K562 (cell line): ENCODE measurements around the gene EBI3. TPM values are rescaled to one million over a fixed set of nuclear protein-coding genes. Genes with fewer than 3 reads are reported as not detected.
"Not testable (repeated sequence)": the region's sequence is repeated elsewhere in the genome, so short reads cannot be mapped to it uniquely, and the experiment has no call there.

Source experiments
- ATAC-seq: fragments of 200-7000 bp; cut with Tn5 transposase; 3 replicates; pipeline ENCODE4 v1.9.1; 2020; ENCODE audit warnings: moderate library complexity
- BruUV-seq: library from RNA; stranded (reverse); fragments of 400-500 nt; replicated peaks from 2 replicates; lab custom pipeline; 2021; lab: Mats Ljungman, UMichigan
- CTCF ChIA-PET: fragments of 300-600 bp; formaldehyde crosslinking; extraction: SDS; loops from one replicate; lab custom pipeline; 2021; ENCODE audit warnings: low intra/inter-chr PET ratio; lab: Yijun Ruan, JAX
- POLR2A ChIA-PET: fragments of 300-600, 350-650 bp; sonication (Branson Sonifier 250); formaldehyde crosslinking; extraction: SDS; loops from one replicate; lab custom pipeline; 2021; ENCODE audit warnings: antibody characterized with exemption, inconsistent platforms; lab: Yijun Ruan, JAX
- DNase-seq, 4 experiments: peaks; one replicate each; pipeline versions ENCODE4 v3.0.0 to v3.0.0-alpha.2; 2011 to 2018; ENCODE audit warnings: low spot score in 3 of 4, mixed read lengths in 3 of 4; ENCODE audit errors: extremely low read depth in 1 of 4
- FAIRE-seq: peaks from 2 replicates; lab custom pipeline; 2011; peaks lifted over from hg19 to GRCh38; lab: Jason Lieb, UNC
- H2AFZ ChIP-seq: 2 replicates; pipeline ENCODE4 v1.6.0; 2011; ENCODE audit warnings: low read depth, low read length, control low read depth, inconsistent platforms
- H3K27ac ChIP-seq: fragments of 200-600 bp; 3 replicates; pipeline ENCODE4 v1.8.0; 2011; ENCODE audit warnings: low read depth, mild to moderate bottlenecking, control low read depth, inconsistent platforms, low read length, moderate library complexity, mixed read lengths; ENCODE audit errors: extremely low read depth
- H3K27me3 ChIP-seq, 2 experiments: fragments of 300-600 bp in 1 of 2; 2 replicates in 1 of 2; 3 replicates in 1 of 2; pipeline versions ENCODE4 v1.6.0 to v1.8.0; 2011; ENCODE audit warnings: inconsistent platforms in 2 of 2, low read length in 2 of 2, mild to moderate bottlenecking in 1 of 2, mixed read lengths in 1 of 2, moderate library complexity in 1 of 2; ENCODE audit not compliant: control insufficient read depth in 2 of 2, insufficient read depth in 2 of 2
- H3K36me3 ChIP-seq: fragments of 300-600 bp; 3 replicates; pipeline ENCODE4 v1.8.0; 2011; ENCODE audit warnings: mild to moderate bottlenecking, low read length, inconsistent platforms; ENCODE audit not compliant: control insufficient read depth, insufficient read depth
- H3K4me1 ChIP-seq, 2 experiments: fragments of 200-600 bp in 1 of 2; replicated peaks in 1 of 2; 2 replicates in 1 of 2; 3 replicates in 1 of 2; pipeline versions ENCODE4 v1.5.1 to v1.8.0; 2011; ENCODE audit warnings: inconsistent platforms in 2 of 2, low read length in 2 of 2, mild to moderate bottlenecking in 1 of 2, mixed read lengths in 1 of 2, moderate library complexity in 1 of 2; ENCODE audit not compliant: control insufficient read depth in 2 of 2, insufficient read depth in 2 of 2
- H3K4me2 ChIP-seq: 2 replicates; pipeline ENCODE4 v1.6.1; 2011; ENCODE audit warnings: low read length, control low read depth, inconsistent platforms, mixed read lengths; ENCODE audit not compliant: insufficient read depth
- H3K4me3 ChIP-seq: fragments of 200-600 bp; sonication (generic), shearing (Covaris generic); 2 replicates; pipeline ENCODE4 v1.5.1; 2016; ENCODE audit warnings: control low read depth, inconsistent platforms
- H3K79me2 ChIP-seq: fragments of 200-600 bp; 3 replicates; pipeline ENCODE4 v1.8.0; 2011; ENCODE audit warnings: low read length, inconsistent platforms; ENCODE audit not compliant: control insufficient read depth, insufficient read depth
- H3K9ac ChIP-seq, 2 experiments: 2 replicates each; pipeline versions ENCODE4 v1.6.0 to v1.6.1; 2011; ENCODE audit warnings: low read depth in 2 of 2, low read length in 2 of 2, control low read depth in 1 of 2, inconsistent platforms in 1 of 2, mild to moderate bottlenecking in 1 of 2, mixed read lengths in 1 of 2; ENCODE audit not compliant: insufficient read depth in 1 of 2
- H3K9me1 ChIP-seq: one replicate; pipeline ENCODE4 v1.6.0; 2011; ENCODE audit warnings: inconsistent platforms, mild to moderate bottlenecking, low read length, moderate library complexity; ENCODE audit not compliant: control insufficient read depth, insufficient read depth
- H3K9me3 ChIP-seq: replicated peaks from 2 replicates; pipeline ENCODE4 v1.5.1; 2011; ENCODE audit warnings: low read depth, low read length, inconsistent platforms; ENCODE audit not compliant: control insufficient read depth, insufficient read depth
- H4K20me1 ChIP-seq: replicated peaks from 2 replicates; pipeline ENCODE4 v1.6.1; 2011; ENCODE audit warnings: low read length, inconsistent platforms, mixed read lengths; ENCODE audit not compliant: control insufficient read depth, insufficient read depth
- BHLHE40 ChIP-seq: IDR thresholded peaks from 2 replicates; pipeline ENCODE4 v1.6.1; 2011; ENCODE audit warnings: low read length, improper control_type of control experiment
- WGBS: fragments of 100-300 bp; shearing (Covaris generic); methylation state at CpG from one replicate; pipeline ENCODE4 v1.1.6; 2016; ENCODE audit warnings: low coverage, mixed read lengths; ENCODE audit not compliant: insufficient coverage; ENCODE audit errors: missing lambda C conversion rate; 5-methylcytosine and 5-hydroxymethylcytosine counted together
- in situ Hi-C: fragments of 300-500 bp; cut with MboI; formaldehyde crosslinking; loops from 4 replicates; pipeline ENCODE4 v1.15.0; 2018; ENCODE audit warnings: inconsistent platforms, mixed read lengths
- intact Hi-C: fragments of 100-400 bp; cut with micrococcal nuclease; formaldehyde crosslinking; loops from 2 replicates; pipeline ENCODE4 v1.14.2; 2022
- polyA plus RNA-seq, 8 experiments: library from polyadenylated mRNA; depleted of rRNA in 4 of 8; stranded (reverse) in 5 of 8; unstranded in 3 of 8; fragments of >200 nt; fragmentation: Nextera tagmentation in 2 of 8; fragmentation: Illumina TruSeq in 1 of 8; extraction: Ambion mirVana in 2 of 8; extraction: Trizol in 1 of 8; gene quantifications; 2 replicates each; pipeline versions ENCODE4 v1.2.1 to v1.2.3, GENCODE V29; 2011 to 2014; ENCODE audit warnings: inconsistent platforms in 1 of 8, missing spikeins in 1 of 8
- total RNA-seq, 7 experiments: library from RNA; depleted of rRNA in 6 of 7; stranded (reverse); fragments of >200 nt in 6 of 7; fragmentation: Illumina TruSeq in 2 of 7; extraction: Trizol in 2 of 7; gene quantifications; 2 replicates each; pipeline versions ENCODE4 v1.2.1 to v1.2.3, GENCODE V29; 2011 to 2021; ENCODE audit warnings: low replicate concordance in 1 of 7

Gene EBI3
- total and polyA plus RNA-seq, 9 of the 15 experiments (the other 6 are each of a cell fraction or from before 2014, with no cell fraction given) = 0.08 to 0.35 (median 0.22) TPM; not detected in 6

DNA sequence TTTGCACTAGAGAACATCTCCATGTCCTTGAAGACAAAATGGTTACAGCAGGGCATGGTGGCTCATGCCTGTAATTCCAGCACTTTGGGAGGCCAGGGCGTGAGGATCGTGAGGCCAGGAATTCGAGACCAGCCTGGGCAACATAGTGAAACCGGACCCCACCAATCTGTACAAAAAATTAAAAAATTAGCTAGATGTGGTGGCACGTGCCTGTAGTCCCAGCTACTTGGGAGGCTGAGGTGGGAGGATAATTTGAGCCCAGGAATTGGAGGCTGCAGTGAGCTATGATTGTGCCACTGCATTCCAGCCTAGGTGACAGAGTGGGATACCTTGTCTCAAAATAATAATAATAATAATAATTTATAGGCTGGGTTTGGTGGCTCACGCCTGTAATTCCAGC, 914 bp downstream of the EBI3 start:
- ATAC-seq, H3K9me3 ChIP-seq, H3K79me2 ChIP-seq, H4K20me1 ChIP-seq, CTCF ChIA-PET, DNase-seq, H3K36me3 ChIP-seq, H3K27ac ChIP-seq: not testable (repeated sequence)
- H3K4me1 ChIP-seq = peaks cover 8 to 35% of the 10 kb centered on the region in 2 experiments; a peak in 4 of 5 replicates
- 0 out of 2 replicates have a peak, but pooled peaks have one; percentile 8 for TF ChIP-seq BHLHE40
- TF ChIP-seq, all 486 proteins: peak for 1; not testable (repeated sequence) for 485
- WGBS = 5% methylated on average over 6 of the region's 6 CpGs
- intact Hi-C loops, H3K9me1 ChIP-seq, FAIRE-seq, H3K9ac ChIP-seq, H2AFZ ChIP-seq, H3K4me2 ChIP-seq, in situ Hi-C loops, BruUV-seq, H3K4me3 ChIP-seq: not testable (repeated sequence)
- POLR2A ChIA-PET = interaction anchor here (0.6 to 3.0 kb wide), 2 partner anchors 16 to 17 kb away, joined by 3 to 13 read pairs; partner anchors contain the start of gene YJU2
- peaks cover 5 to 19% of the 10 kb centered on the region in 2 experiments; a peak in 3 of 5 replicates for H3K27me3 ChIP-seq

DNA sequence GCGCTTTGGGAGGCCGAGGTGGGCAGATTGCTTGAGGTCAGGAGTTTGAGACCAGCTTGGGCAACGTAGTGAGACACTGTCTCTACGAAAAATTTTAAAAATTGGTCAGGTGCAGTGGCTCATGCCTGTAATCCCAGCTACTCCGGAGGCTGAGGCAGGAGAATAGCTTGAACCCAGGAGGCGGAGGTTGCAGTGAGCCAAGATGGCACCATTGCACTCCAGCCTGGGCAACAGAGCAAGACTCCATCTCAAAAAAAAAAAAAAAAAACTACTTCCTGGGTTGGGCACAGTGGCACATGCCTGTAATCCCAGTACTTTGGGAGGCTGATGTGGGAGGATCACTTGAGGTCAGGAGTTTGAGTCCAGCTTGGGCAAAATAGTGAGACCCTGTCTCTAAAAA, 2.2 kb downstream of the EBI3 start:
- intact Hi-C loops, H3K4me2 ChIP-seq, in situ Hi-C loops, H3K9me1 ChIP-seq, DNase-seq, H4K20me1 ChIP-seq, H3K4me3 ChIP-seq, BruUV-seq, H3K79me2 ChIP-seq, FAIRE-seq, H3K36me3 ChIP-seq, H3K9ac ChIP-seq, H3K9me3 ChIP-seq, H2AFZ ChIP-seq, H3K27ac ChIP-seq, ATAC-seq, CTCF ChIA-PET: not testable (repeated sequence)
- Histone ChIP-seq H3K27me3 (peaks cover 6 to 21% of the 10 kb centered on the region in 2 experiments; a peak in 3 of 5 replicates), H3K4me1 (peaks cover 8 to 32% of the 10 kb centered on the region in 2 experiments; a peak in 4 of 5 replicates)
- POLR2A ChIA-PET = interaction anchor here (3.0 kb wide), 1 partner anchor 16 kb away, joined by 13 read pairs; the partner anchor contains the start of gene YJU2
- 38% methylated on average over 6 of the region's 6 CpGs for WGBS

DNA sequence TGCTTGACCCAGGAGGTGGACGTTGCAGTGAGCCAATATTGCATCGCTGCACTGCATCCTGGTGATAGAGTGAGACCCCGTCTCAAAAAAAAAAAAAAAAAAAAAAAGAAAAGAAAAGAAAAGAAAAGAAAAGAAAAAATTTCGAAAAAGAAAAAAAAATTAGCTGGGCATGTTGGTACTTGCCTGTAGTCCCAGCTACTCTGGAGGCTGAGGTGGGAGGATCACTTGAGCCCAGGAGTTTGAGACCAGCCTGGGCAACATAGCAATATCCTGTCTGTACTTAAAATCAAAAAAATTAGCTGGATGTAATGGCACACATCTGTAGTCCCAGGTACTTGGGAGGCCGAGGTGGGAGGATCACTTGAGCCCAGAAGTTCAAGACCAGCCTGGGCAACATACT, 2.8 kb downstream of the EBI3 start:
- H3K9me1 ChIP-seq, H2AFZ ChIP-seq, H3K79me2 ChIP-seq, H4K20me1 ChIP-seq, intact Hi-C loops, H3K4me2 ChIP-seq, H3K27ac ChIP-seq, in situ Hi-C loops, H3K4me3 ChIP-seq, H3K9me3 ChIP-seq, ATAC-seq, DNase-seq, FAIRE-seq, H3K9ac ChIP-seq, H3K36me3 ChIP-seq, CTCF ChIA-PET, BruUV-seq: not testable (repeated sequence)
- POLR2A ChIA-PET = interaction anchor here (3.0 kb wide), 1 partner anchor 15 kb away, joined by 13 read pairs; the partner anchor contains the start of gene YJU2
- Histone ChIP-seq H3K27me3 (peaks cover 12 to 27% of the 10 kb centered on the region in 2 experiments; a peak in 3 of 5 replicates), H3K4me1 (peaks cover 7 to 33% of the 10 kb centered on the region in 2 experiments; a peak in 4 of 5 replicates)
- 8% methylated on average over 3 of the region's 5 CpGs for WGBS
